Islet precursor cell (in vitro differentiated cells): ENCODE data around the gene SLC28A2.
"Not testable (repeated sequence)": the region's sequence is repeated elsewhere in the genome, so short reads cannot be mapped to it uniquely, and the experiment has no call there.

Experiments used
- DNase-seq: peaks from one replicate; pipeline ENCODE4 v3.0.0-alpha.2; 2018

The SLC28A2 gene

DNA sequence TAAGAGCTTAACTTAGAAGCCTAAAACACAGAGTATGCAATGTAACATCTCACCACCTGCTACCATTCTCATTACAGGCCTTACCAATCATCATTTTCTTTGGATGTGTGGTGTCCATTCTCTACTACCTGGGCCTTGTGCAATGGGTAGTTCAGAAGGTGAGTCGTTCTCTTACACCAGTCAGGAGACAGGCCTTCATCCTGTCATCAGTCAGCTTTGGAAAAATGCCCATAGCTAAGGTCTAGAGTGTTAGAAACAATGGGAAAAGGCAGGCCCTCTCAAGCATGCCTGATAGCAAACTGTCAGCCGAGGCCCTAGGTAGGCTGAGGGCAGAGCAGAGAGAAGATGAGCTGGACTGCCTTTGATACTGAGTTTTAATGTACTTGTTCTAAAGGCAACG lies 13.5 kb downstream of the SLC28A2 start:
- no peak for DNase-seq

GRCh38 chr15:45268135-45268534 lies 16.1 kb downstream of the SLC28A2 start:
- DNase-seq, result no peak

GRCh38 chr15:45274636-45275380 lies 22.8 kb downstream of the SLC28A2 start:
- no peak for DNase-seq

DNA sequence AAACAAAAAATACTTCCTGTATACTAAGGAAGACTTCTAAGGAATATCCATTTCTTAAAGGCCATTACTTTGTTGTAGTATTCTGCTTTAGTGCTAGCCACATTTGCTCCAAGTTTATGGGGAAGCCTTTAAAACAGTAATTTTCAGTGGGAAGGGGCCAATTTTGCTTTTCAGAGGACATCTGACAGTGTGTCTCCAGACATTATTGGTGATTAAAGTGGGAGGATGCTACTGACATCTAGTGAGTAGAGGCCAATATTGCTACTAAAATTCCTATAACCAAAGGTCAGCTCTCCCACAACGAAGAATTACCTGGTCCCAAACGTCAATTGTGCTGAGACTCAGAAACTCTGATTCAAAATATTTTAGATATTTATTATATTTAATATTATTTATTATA lies 24.8 kb downstream of the SLC28A2 start:
- DNase-seq, result no peak

- DNase-seq, result peak; percentile 98
Measured at GRCh38 chr15:45279024-45279698, 27.1 kb downstream of the SLC28A2 start.

GRCh38 chr15:45285413-45285812 lies 33.4 kb downstream of the SLC28A2 start:
- no peak for DNase-seq

DNA sequence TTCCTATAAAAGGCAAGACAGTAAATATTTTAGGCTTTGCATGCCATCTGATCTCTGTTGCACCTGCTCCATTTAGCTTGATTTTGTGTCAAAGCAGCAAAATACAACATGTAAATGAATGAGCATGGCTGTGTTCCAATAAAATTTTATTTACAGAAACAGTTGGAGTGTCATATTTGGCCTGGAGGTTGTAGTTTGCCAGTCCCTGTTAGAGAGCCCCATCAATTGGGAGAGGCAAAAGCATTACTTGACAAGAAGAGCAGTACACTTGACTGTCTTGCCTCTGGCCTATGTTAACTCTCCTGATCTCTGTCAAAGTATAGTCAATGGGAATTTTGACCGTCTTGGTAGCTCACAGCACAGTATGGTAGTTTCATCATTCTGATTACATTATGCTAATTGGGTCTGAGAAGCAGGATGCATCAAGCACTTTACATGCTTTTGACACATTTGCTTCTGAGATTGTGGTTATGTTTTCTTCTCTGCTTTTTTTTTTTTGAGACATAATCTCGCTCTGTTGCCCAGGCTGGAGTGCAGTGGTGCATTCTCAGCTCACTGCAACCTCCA lies 35.4 kb downstream of the SLC28A2 start:
- DNase-seq, result no peak

DNA sequence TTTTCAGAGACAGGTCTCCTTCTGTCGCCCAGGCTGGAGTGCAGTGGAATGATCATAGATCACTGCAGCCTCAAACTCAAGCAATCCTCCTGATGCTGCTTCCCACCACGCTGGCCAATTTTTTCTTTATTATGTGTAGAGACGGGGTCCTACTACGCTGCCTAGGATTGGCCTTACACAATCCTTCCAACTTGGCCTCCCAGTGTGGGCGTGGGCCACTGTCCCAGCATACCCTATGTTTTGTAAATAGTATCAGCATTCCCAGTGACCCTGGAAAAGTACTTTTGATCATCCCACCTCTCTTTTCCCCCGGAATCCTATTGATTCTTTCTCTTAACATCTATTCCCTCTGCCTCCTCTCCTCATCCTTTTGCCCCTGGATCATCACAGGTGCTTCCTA lies 36.9 kb downstream of the SLC28A2 start:
- DNase-seq, result no peak

- DNase-seq, result no peak
Measured at GRCh38 chr15:45291822-45292582, 40.0 kb downstream of the SLC28A2 start.

GRCh38 chr15:45293326-45293725 lies 41.3 kb downstream of the SLC28A2 start:
- not testable (repeated sequence) for DNase-seq

GRCh38 chr15:45298964-45299378 lies 46.9 kb downstream of the SLC28A2 start:
- DNase-seq, result not testable (repeated sequence)

GRCh38 chr15:45304711-45305110 lies 52.7 kb downstream of the SLC28A2 start:
- DNase-seq, result no peak

GRCh38 chr15:45306105-45306504 lies 54.1 kb downstream of the SLC28A2 start:
- no peak for DNase-seq

DNA sequence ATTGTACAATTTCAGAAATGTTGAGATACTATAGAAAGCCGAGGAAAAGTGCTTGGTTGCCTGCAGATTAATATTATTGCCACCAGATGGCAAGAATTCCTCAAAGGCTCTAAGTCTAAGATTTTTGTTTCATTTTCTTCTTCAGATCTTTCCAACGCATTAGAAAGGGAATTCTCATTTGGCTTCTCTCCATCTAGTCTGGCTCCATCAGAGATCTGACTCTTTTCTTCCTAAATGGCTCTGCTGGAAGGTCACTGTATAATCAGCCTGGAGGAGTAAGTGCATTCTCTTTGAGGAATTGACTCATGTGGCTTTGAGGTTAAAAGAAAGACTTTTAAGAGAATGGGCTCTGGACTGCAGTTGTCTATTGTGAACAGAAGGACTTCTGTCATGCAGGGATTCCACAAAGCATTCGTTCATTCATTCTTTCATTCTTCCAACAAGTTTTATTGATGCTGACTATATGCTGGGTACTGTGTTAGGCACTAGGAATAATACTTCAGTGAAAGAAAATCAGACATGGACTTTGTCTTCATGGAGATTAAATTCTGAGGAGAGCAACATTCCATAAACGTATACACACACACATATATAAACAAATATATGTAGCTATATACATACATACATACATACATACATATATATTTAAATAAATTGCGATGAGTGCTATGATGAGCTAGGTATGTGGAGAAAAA lies 55.3 kb downstream of the SLC28A2 start:
- peak; percentile 54 for DNase-seq

GRCh38 chr15:45314117-45314516 lies 62.1 kb downstream of the SLC28A2 start:
- DNase-seq, result not testable (repeated sequence)

- peak; percentile 68 for DNase-seq
Measured at GRCh38 chr15:45314960-45315359, 62.9 kb downstream of the SLC28A2 start.

DNA sequence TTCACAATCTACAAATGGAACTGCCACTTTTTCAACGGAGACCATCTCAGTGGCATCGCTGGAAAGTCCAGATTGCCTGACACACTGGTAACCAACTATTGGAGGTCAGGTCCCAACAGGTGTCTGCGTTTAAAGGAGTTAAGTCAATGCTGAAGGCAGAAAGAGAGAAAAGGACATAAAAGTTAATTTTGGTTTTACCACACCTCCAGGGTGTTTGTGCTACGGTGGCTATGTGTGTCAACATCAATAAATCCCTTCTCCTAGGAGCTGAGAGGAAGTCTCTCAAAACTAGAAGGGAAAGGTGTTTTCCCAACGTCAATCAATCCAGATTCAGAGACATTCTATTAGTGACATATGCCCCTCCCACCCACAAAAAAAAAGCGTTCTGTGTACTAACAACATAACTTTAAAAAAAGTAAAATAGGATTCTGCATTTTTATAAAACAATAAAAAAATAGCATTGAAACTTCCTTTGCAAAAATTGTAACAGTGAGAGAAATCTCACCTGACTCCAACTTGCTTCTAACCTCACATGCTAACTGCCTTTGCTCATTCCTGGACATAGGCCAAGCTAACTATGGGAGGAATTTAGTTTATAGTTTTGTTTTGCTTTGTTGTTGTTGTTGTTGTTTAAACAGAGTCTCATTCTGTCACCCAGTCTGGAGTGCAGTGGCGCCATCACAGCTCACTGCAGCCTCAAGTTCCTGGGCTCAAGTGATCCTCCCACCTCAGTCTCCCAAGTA lies 67.6 kb downstream of the SLC28A2 start:
- DNase-seq, result no peak

GRCh38 chr15:45320581-45321205 lies 68.7 kb downstream of the SLC28A2 start:
- peak; percentile 57 for DNase-seq

- no peak for DNase-seq
Measured at GRCh38 chr15:45326280-45326679, 74.2 kb downstream of the SLC28A2 start.

GRCh38 chr15:45326741-45327140 lies 74.7 kb downstream of the SLC28A2 start:
- no peak for DNase-seq
